IPS DF 6.9 (cell line): ENCODE data around the gene ATP1A2.

Experiments used
- DNase-seq: peaks from one replicate; pipeline ENCODE4 v3.0.0-alpha.2; 2013; ENCODE audit warnings: low read depth, low spot score
- H3K27ac ChIP-seq: one replicate; pipeline ENCODE4 v1.5.1; 2013; ENCODE audit warnings: low read length, control low read depth
- H3K27me3 ChIP-seq: 2 replicates; pipeline ENCODE4 v1.6.1; 2013; ENCODE audit warnings: mild to moderate bottlenecking, low read length; ENCODE audit not compliant: control insufficient read depth, insufficient read depth
- H3K36me3 ChIP-seq: 2 replicates; pipeline ENCODE4 v1.6.1; 2013; ENCODE audit warnings: low read length; ENCODE audit not compliant: control insufficient read depth, insufficient read depth
- H3K4me1 ChIP-seq: 2 replicates; pipeline ENCODE4 v1.6.1; 2013; ENCODE audit warnings: low read length; ENCODE audit not compliant: control insufficient read depth, insufficient read depth
- H3K4me3 ChIP-seq: 2 replicates; pipeline ENCODE4 v1.5.1; 2013; ENCODE audit warnings: mild to moderate bottlenecking, low read length
- H3K9me3 ChIP-seq: 2 replicates; pipeline ENCODE4 v1.6.1; 2013; ENCODE audit warnings: low read length, inconsistent platforms; ENCODE audit not compliant: control insufficient read depth, insufficient read depth
- WGBS: extraction: QIAGEN DNeasy Blood & Tissue Kit; methylation state at CpG from one replicate; pipeline ENCODE4 v1.1.7; 2013; ENCODE audit warnings: mixed read lengths, missing lambda C conversion rate; ENCODE audit not compliant: insufficient read length, insufficient coverage; 5-methylcytosine and 5-hydroxymethylcytosine counted together

Gene ATP1A2

GRCh38 chr1:160114085-160114484 is 1.5 kb upstream of the ATP1A2 start:
- Histone ChIP-seq H3K27ac (no peak overlapping the region), H3K4me3 (no peak overlapping the region), H3K27me3 (no peaks in the 10 kb centered on the region), H3K9me3 (no peaks in the 10 kb centered on the region), H3K4me1 (peaks cover 14% of the 10 kb centered on the region), H3K36me3 (no peaks in the 10 kb centered on the region)
- no peak for DNase-seq
- no CpG with 5 or more reads among the region's 4 CpGs for WGBS

- Histone ChIP-seq H3K36me3 (no peaks in the 10 kb centered on the region), H3K9me3 (no peaks in the 10 kb centered on the region), H3K4me1 (peaks cover 13% of the 10 kb centered on the region), H3K27me3 (no peaks in the 10 kb centered on the region), H3K27ac (no peak overlapping the region), H3K4me3 (no peak overlapping the region)
- no CpG with 5 or more reads among the region's 12 CpGs for WGBS
- DNase-seq = no peak
Measured at GRCh38 chr1:160116283-160117147, 956 bp downstream of the ATP1A2 start.

GRCh38 chr1:160117300-160117699 is 1.7 kb downstream of the ATP1A2 start:
- Histone ChIP-seq H3K4me1 (peaks cover 13% of the 10 kb centered on the region), H3K4me3 (no peak overlapping the region)

GRCh38 chr1:160117709-160118183 is 2.2 kb downstream of the ATP1A2 start:
- WGBS = no CpG with 5 or more reads among the region's 8 CpGs

More at GRCh38 chr1:160117300-160117699, 1.7 kb downstream of the ATP1A2 start:
- Histone ChIP-seq H3K27me3 (no peaks in the 10 kb centered on the region), H3K36me3 (no peaks in the 10 kb centered on the region), H3K9me3 (no peaks in the 10 kb centered on the region), H3K27ac (no peak overlapping the region)
- DNase-seq = no peak
- no CpG with 5 or more reads among the region's 1 CpG for WGBS

GRCh38 chr1:160118928-160119327 is 3.4 kb downstream of the ATP1A2 start:
- no peaks in the 10 kb centered on the region for H3K36me3 ChIP-seq
- H3K27me3 ChIP-seq = no peaks in the 10 kb centered on the region
- peaks cover 12% of the 10 kb centered on the region for H3K4me1 ChIP-seq
- H3K27ac ChIP-seq = no peak overlapping the region
- H3K4me3 ChIP-seq = no peak overlapping the region
- DNase-seq = no peak
- H3K9me3 ChIP-seq = no peaks in the 10 kb centered on the region
- no CpG with 5 or more reads among the region's 3 CpGs for WGBS

More at GRCh38 chr1:160117709-160118183, 2.2 kb downstream of the ATP1A2 start:
- DNase-seq = no peak
- Histone ChIP-seq H3K27ac (no peak overlapping the region), H3K36me3 (no peaks in the 10 kb centered on the region), H3K4me3 (no peak overlapping the region), H3K9me3 (no peaks in the 10 kb centered on the region), H3K27me3 (no peaks in the 10 kb centered on the region), H3K4me1 (peaks cover 13% of the 10 kb centered on the region)

GRCh38 chr1:160120797-160121196 is 5.2 kb downstream of the ATP1A2 start:
- no peak overlapping the region for H3K4me3 ChIP-seq
- no peak overlapping the region for H3K27ac ChIP-seq
- DNase-seq = no peak
- H3K4me1 ChIP-seq = peaks cover 7% of the 10 kb centered on the region
- no peaks in the 10 kb centered on the region for H3K9me3 ChIP-seq
- no CpG with 5 or more reads among the region's 5 CpGs for WGBS
- H3K36me3 ChIP-seq = no peaks in the 10 kb centered on the region
- no peaks in the 10 kb centered on the region for H3K27me3 ChIP-seq

GRCh38 chr1:160121388-160121787 is 5.8 kb downstream of the ATP1A2 start:
- Histone ChIP-seq H3K27me3 (no peaks in the 10 kb centered on the region), H3K4me3 (no peak overlapping the region), H3K36me3 (no peaks in the 10 kb centered on the region), H3K9me3 (no peaks in the 10 kb centered on the region), H3K4me1 (peaks cover 3% of the 10 kb centered on the region), H3K27ac (no peak overlapping the region)
- WGBS = no CpG with 5 or more reads among the region's 1 CpG
- no peak for DNase-seq

GRCh38 chr1:160122978-160123495 is 7.5 kb downstream of the ATP1A2 start:
- no peak overlapping the region for H3K27ac ChIP-seq
- no peaks in the 10 kb centered on the region for H3K27me3 ChIP-seq
- WGBS = no CpG with 5 or more reads among the region's 16 CpGs
- no peak for DNase-seq
- H3K4me3 ChIP-seq = no peak overlapping the region
- H3K9me3 ChIP-seq = no peaks in the 10 kb centered on the region
- no peaks in the 10 kb centered on the region; the same call in 1 of the 2 replicates for H3K4me1 ChIP-seq
- 0 out of 2 replicates have a peak, but pooled peaks cover 3% of the 10 kb centered on the region for H3K36me3 ChIP-seq

GRCh38 chr1:160123726-160124125 is 8.2 kb downstream of the ATP1A2 start:
- DNase-seq = no peak
- H3K4me1 ChIP-seq = no peaks in the 10 kb centered on the region; the same call in 1 of the 2 replicates
- H3K4me3 ChIP-seq = no peak overlapping the region
- 0 out of 2 replicates have a peak, but pooled peaks cover 3% of the 10 kb centered on the region for H3K36me3 ChIP-seq
- H3K27ac ChIP-seq = no peak overlapping the region
- no peaks in the 10 kb centered on the region for H3K9me3 ChIP-seq
- no peaks in the 10 kb centered on the region for H3K27me3 ChIP-seq

- Histone ChIP-seq H3K4me1 (no peaks in the 10 kb centered on the region; the same call in 1 of the 2 replicates), H3K27ac (no peak overlapping the region), H3K9me3 (no peaks in the 10 kb centered on the region), H3K27me3 (no peaks in the 10 kb centered on the region), H3K36me3 (peaks cover 3% of the 10 kb centered on the region; the same call in 1 of the 2 replicates), H3K4me3 (no peak overlapping the region)
- no peak for DNase-seq
- WGBS = no CpG with 5 or more reads among the region's 8 CpGs
Measured at GRCh38 chr1:160124705-160125478, 9.3 kb downstream of the ATP1A2 start.
